PFSK-1 (cell line): ENCODE data around the gene HSBP1L1.

Experiments
- POLR2AphosphoS5 ChIP-seq: IDR thresholded peaks from 2 replicates; pipeline ENCODE4 v1.6.1; 2012; ENCODE audit warnings: low read depth, mild to moderate bottlenecking, control low read depth, low read length, moderate library complexity
- TAF1 ChIP-seq: IDR thresholded peaks from 2 replicates; pipeline ENCODE4 v1.6.1; 2012; ENCODE audit warnings: low read length, control low read depth, borderline replicate concordance; ENCODE audit not compliant: insufficient read depth
- TF ChIP-seq, protein P1 (sequence below), 2 experiments: IDR thresholded peaks; 2 replicates each; pipeline versions ENCODE4 v1.6.1 to v1.8.0; 2011 to 2012; ENCODE audit warnings: low read depth in 2 of 2, low read length in 2 of 2, control low read depth in 1 of 2, inconsistent platforms in 1 of 2, mild to moderate bottlenecking in 1 of 2, moderate library complexity in 1 of 2; ENCODE audit not compliant: insufficient read depth in 1 of 2

- TF ChIP-seq, protein P1, sequence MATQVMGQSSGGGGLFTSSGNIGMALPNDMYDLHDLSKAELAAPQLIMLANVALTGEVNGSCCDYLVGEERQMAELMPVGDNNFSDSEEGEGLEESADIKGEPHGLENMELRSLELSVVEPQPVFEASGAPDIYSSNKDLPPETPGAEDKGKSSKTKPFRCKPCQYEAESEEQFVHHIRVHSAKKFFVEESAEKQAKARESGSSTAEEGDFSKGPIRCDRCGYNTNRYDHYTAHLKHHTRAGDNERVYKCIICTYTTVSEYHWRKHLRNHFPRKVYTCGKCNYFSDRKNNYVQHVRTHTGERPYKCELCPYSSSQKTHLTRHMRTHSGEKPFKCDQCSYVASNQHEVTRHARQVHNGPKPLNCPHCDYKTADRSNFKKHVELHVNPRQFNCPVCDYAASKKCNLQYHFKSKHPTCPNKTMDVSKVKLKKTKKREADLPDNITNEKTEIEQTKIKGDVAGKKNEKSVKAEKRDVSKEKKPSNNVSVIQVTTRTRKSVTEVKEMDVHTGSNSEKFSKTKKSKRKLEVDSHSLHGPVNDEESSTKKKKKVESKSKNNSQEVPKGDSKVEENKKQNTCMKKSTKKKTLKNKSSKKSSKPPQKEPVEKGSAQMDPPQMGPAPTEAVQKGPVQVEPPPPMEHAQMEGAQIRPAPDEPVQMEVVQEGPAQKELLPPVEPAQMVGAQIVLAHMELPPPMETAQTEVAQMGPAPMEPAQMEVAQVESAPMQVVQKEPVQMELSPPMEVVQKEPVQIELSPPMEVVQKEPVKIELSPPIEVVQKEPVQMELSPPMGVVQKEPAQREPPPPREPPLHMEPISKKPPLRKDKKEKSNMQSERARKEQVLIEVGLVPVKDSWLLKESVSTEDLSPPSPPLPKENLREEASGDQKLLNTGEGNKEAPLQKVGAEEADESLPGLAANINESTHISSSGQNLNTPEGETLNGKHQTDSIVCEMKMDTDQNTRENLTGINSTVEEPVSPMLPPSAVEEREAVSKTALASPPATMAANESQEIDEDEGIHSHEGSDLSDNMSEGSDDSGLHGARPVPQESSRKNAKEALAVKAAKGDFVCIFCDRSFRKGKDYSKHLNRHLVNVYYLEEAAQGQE (IDR thresholded peaks at IDR 0.05; ENCODE audit: insufficient read depth in 1 of 2, low read depth in 2 of 2, low read length in 2 of 2), result no peak
- no peak for TF ChIP-seq POLR2AphosphoS5
- TF ChIP-seq TAF1, result no peak
These were observed 868 bp downstream of the HSBP1L1 start for GRCh38 chr18:79965119-79965902.
